Stimulated activated CD8-positive, alpha-beta memory T cell treated with anti-CD3 and anti-CD28 coated beads, Interleukin-12 subunit alpha, Interleukin-12 subunit beta, amount 100 ng/mL, for 24 hours (primary cell): ENCODE data around the gene SLC25A4.
"Not testable (repeated sequence)": the region's sequence is repeated elsewhere in the genome, so short reads cannot be mapped to it uniquely, and the experiment has no call there.

Experiments used
- DNase-seq: peaks from one replicate; pipeline ENCODE4 v3.0.0-alpha.2; 2020; ENCODE audit errors: extremely low read depth

SLC25A4 gene

GRCh38 chr4:185142912-185143600 is at the start of gene SLC25A4:
Gene SLC25A4 (plus strand): TSS chr4:185143266. CDS start chr4:185143373, 107 bp downstream.
- peak; percentile 68 for DNase-seq

DNA sequence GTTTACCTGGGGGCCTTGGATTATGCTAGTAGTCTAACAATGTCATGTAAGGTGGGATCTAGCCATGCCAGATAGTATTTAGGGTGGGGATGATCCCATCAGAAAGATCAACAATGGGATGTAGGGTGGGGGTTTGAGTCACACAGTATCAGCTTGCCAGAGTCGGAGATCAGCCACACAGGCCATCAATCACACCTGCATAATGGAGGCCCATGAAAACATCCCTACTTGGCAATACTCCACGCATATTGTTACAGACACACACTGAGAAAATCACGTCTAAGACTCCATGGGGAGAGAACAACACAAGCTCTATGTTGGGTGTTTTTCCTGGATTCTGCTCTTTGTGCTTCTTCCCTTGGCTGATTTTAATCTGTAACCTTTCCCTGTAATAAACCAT is 49.5 kb upstream of the SLC25A4 start:
- DNase-seq, result no peak

GRCh38 chr4:185096032-185096653 is 46.9 kb upstream of the SLC25A4 start:
- no peak for DNase-seq

- DNase-seq, result no peak
Observed at GRCh38 chr4:185098474-185098873, 44.6 kb upstream of the SLC25A4 start.

DNA sequence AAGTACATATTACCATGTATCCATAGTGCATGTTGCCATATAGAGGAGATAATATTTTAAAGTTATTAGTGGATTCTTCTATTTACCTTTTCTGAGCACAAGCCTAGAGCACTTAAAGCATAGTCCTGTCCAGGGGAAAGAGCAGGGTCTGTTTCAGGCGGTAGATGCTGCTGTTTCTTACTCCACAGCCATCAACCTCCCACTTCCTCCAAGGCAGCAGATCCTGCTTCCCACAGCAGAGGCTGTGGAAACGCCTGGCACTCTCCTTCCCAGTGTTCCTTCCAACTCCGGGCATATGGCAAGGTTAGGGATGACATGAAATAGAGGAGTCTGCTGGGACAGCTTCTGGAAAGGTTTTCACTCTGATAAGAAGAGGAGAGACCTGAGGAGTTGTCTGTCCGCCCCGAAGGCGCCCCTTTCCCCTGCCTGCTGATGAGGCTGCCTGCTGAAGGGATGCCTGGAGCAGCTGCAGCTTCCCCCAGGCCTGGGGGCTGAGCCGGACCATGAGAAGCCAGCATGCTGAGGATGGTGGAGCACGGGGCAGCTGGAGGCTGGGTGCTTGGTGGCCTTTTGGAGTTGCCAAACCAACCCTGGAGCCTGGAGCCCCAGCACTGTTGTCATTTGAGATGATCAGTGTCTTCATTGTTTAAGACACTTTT is 43.9 kb upstream of the SLC25A4 start:
- DNase-seq, result no peak

DNA sequence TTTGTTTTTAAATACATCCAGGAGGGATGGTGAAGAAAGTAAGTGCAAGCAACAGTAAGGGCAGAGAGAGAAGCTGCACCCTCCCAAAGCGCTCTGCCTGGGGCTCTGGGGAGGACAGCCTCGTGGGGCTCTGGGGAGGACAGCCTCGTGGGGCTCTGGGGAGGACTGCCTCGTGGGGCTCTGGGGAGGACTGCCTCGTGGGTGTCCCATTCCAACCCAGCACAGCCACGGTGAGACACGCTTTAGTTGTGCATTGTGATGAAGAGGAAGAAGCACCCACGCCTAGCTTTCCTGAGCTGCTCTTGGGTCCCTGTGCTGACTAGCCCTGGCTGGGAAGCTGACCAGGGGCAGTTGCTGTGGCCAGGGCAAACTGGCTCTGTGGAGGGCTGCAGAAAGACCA is 43.1 kb upstream of the SLC25A4 start:
- no peak for DNase-seq

DNA sequence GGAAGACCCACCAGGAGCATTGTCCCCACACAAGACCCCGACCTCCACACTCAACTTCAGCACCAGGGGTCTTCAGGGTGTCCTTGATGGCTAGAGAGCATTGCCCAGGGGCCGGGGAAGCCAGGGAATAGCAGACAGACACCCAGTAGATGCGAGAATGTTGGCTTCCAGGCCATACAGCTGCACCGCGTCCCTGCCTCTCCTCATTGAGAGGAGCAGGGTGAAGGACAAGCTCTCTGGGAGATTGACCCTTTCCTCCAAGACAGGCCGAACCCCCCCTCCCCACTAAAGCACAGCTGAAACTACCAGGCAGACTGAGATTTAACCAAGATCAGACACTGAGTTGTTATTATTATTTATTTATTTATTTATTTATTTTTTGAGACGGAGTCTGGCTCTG is 42.6 kb upstream of the SLC25A4 start:
- no peak for DNase-seq

GRCh38 chr4:185101354-185101890 is 41.6 kb upstream of the SLC25A4 start:
- no peak for DNase-seq

DNA sequence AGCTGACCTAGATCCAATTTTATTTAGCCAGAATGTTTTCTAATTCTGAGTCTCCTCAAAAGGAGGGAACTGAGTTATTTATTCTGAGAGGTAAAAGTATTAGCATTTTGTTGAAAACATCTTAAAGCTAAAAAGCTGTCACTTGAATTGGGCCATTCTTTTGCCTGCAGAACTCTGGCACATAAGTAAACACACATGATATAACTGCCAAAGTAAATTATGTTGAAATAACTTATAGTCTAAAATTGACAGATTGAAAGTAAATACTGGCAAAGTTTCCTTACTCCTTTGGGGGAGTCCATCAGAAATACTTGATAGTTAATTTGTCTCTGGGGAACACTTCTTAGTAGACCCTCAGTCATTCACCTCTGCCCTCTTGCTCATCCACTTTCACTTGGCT is 38.3 kb upstream of the SLC25A4 start:
- DNase-seq, result no peak

GRCh38 chr4:185106353-185106752 is 36.7 kb upstream of the SLC25A4 start:
- no peak for DNase-seq

DNA sequence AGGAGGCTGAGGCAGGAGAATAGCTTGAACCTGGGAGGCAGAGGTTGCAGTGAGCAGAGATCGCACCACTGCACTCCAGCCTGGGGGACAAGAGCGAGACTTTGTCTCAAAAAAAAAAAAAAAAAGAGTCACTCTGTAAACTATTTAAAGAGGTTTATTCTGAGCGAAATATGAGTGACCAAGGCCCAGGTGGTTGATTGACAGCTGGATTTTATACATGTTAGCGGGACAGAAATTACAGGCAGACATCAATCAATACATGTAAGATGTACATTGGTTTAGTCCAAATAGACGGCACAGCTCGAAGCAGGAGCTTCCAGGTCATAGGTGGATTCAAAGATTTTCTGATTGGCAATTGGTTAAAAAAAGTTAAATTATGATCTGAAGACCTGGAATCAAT is 35.5 kb upstream of the SLC25A4 start:
- not testable (repeated sequence) for DNase-seq

GRCh38 chr4:185108185-185108584 is 34.9 kb upstream of the SLC25A4 start:
- no peak for DNase-seq

- no peak for DNase-seq
Observed at GRCh38 chr4:185108669-185109068, 34.4 kb upstream of the SLC25A4 start.

- DNase-seq, result no peak
Observed at GRCh38 chr4:185109736-185110135, 33.3 kb upstream of the SLC25A4 start.

- no peak for DNase-seq
Observed at GRCh38 chr4:185110375-185110823, 32.7 kb upstream of the SLC25A4 start.

DNA sequence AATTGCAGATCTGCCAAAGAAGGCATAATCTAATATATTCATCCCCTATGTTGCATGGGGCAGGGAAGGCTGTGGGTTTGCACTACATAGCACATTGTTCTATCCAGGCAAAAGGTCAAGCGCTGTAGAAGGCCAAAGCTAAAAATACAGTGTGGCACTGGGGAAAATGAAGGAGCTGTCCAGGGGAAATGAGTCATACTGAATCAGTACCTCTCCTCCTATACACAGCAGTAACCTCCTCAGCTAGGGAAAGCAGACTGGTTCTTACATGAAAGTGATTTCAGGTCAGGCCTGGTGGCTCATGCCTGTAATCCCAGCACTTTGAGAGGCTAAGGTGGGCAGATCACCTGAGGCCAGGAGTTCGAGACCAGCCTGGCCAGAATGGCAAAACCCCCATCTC is 31.0 kb upstream of the SLC25A4 start:
- no peak for DNase-seq

- DNase-seq, result no peak
Observed at GRCh38 chr4:185113340-185113739, 29.7 kb upstream of the SLC25A4 start.

GRCh38 chr4:185115827-185116232 is 27.2 kb upstream of the SLC25A4 start:
- DNase-seq, result no peak

DNA sequence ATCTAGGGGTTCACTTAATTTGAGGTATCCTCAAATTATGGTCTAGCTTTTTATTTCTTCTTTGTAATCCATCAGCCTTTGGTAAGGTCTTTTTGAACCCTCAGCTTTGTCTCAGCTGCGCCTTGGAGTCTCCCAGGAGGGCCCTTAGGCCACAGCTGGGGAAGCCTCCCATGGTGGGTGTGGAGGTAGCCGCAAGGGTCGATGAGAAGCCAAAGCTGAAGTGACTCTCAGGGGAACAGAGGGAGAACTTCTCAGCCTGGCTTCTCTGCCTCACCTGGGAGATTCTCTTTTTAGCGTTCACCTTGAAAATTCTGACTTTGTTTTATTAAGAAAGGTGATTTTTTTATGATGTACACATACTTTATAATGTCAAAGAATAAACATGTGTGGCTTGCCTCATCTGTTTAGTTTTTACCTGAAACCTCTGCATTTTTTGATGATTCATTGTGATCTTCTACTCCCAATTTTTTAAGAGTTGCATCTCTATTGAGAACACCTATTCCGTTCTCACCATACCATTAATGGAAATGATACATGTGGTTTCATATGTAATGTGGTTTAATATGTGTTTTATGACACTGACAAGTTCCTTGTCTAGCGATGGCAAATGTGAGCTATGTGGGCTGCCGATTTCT is 25.6 kb upstream of the SLC25A4 start:
- DNase-seq, result no peak

DNA sequence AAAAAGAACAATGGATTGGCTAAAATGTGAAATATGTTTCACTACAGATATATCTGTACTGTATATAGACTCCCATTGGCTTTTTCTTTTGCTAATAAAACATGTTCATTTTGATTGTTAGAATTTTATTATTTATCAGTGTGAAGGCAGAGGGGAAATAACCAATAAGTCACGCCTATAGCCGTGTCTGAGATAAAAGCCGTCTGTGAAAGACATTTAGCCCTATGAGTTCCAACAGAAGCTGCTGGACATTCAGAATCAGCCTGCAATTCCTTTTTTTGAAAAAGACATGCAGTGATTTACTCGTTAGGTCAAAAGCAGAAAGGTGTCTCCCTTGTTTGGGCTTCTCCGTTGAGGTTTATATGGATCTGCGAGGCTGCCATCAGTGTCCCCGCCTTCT is 24.2 kb upstream of the SLC25A4 start:
- no peak for DNase-seq

GRCh38 chr4:185119467-185119866 is 23.6 kb upstream of the SLC25A4 start:
- not testable (repeated sequence) for DNase-seq

DNA sequence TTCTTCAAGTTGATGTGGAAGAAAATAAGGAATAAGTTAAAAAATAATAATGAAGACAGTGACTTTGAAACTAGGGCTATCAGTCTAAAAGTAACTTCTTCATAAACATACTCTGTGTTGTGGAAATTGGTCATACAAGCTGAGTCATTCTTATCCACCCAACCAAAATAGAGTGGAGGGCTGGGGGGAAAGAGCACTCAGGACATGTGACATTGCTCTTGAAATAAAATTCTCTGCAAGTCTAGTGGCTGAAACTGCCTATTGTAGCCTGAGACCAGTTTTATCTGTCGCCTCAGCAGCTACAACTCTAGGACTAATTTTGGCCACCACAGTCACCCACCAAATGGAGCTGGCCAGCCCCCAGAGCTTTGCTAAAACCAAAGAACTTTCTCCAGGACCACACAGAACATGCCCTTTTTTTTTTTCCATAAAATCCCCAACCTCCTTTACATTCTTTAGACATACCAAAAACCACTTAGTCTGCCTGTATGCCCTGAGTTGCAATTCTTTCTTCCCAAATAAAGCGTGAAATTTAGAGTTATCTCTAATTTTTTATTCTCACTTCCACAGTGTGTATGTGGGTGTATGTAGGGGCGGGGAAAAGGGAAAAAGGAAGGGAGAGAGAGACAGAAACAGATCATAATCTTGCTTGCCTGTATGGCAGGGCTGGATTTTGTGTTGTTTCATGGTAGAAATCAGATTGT is 23.0 kb upstream of the SLC25A4 start:
- no peak for DNase-seq
